CD4-positive, alpha-beta T cell treated with Interleukin-6 for 4 hours (primary cell): ENCODE data around the gene SSTR5.

Experiments
- DNase-seq: peaks from one replicate; pipeline ENCODE4 v3.0.0-alpha.2; 2020; ENCODE audit warnings: mixed read lengths

Gene SSTR5

DNA sequence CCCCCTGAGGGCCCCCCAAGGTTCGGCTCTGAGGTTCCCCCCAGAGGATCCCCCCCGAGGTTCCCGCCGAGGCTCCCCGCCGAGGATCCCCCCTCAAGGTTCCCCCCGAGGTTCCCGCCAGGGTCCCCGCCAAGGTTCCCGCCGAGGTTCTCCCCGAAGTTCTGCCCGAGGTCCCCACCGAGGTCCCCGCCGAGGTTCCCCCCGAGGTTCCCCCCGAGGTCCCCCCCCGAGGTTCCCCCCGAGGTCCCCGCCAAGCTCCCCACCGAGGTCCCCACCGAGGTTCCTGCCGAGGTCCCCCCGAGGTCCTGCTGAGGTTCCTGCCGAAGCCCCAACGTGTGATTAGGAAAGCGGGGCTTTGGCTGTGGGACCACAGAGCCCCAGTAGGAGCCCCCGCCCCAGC, 32.2 kb upstream of the SSTR5 start:
- no peak for DNase-seq

DNA sequence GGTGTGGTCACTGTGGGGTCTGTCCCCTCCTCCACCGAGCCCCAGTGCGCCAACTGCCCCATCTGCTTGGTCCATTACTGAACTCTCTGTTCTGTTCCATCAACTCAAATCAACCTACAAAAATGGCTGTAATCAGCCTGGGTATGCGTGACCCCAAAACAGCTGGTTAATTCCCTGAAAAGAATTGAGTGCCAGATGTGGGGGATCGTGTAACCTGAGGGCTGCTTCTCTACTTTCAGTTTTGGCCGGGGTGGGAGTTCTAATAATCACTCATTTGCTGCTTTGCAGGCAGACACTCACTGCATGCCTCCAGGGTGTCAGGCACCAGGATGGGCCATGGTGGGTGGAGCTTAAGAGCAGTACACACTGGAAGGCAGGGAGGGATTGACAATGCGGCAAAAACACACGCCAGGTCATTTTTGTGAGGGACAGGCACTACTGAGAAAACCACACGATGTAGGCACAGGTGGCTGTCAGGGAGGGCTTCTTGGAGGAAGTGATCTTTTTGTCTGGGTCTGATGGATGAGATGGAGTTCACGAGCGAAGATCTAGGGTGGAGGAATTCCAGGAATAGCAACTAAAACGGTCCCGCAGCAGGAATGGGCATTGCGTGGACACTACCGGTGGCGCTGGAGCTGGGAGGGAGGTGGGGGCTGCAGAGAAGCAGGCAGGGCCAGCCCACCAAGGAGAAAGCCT, 30.4 kb upstream of the SSTR5 start:
- DNase-seq: no peak

DNA sequence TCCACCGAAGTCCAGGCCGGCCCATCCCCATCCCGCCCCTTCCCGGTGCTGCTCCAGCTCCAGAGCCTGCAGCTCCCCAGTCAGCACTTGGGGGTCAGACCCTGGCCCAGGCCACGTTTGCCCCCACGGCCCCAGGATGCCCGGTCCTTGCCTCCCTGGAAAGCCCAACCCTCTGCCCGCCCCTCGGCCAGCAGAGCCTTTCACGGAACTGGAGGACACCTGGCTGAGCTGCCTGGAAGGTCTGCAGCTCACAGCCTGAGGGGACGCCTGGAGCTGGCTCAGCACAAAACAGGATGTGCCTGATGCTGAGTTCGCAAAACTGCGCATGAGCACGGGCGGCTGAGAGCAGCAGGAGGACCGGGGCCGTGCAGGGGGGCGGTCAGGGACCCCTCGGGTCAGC, 29.7 kb upstream of the SSTR5 start:
- no peak for DNase-seq

DNA sequence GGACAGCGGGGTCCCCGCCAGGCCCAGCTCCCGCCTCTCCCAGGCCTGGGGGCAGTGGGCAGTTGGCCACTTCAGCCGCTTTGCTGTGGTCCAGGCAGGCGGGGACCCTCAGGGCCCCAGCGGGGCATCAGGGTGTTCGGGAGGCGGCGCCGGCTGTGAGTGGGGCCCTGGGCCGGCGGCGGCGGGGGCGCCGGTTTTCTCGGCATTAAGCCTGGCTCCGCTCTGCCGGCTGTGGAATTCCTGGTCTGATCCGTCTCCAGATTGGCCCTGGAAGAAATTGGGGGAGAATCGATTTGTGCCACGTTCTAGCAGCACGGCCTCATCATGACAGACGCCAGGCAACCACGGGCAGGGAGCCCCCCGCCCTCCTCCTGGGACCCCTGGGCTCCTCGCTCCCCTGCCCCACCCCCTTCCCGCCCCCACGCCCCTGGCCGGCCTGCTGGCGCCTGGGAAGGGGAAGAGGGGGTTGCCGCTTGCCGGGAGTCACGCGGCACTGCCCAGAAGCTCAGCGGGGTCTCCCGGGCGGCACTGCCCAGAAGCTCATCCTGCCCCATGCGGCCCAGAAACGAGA, 28.6 kb upstream of the SSTR5 start:
- DNase-seq: no peak

DNA sequence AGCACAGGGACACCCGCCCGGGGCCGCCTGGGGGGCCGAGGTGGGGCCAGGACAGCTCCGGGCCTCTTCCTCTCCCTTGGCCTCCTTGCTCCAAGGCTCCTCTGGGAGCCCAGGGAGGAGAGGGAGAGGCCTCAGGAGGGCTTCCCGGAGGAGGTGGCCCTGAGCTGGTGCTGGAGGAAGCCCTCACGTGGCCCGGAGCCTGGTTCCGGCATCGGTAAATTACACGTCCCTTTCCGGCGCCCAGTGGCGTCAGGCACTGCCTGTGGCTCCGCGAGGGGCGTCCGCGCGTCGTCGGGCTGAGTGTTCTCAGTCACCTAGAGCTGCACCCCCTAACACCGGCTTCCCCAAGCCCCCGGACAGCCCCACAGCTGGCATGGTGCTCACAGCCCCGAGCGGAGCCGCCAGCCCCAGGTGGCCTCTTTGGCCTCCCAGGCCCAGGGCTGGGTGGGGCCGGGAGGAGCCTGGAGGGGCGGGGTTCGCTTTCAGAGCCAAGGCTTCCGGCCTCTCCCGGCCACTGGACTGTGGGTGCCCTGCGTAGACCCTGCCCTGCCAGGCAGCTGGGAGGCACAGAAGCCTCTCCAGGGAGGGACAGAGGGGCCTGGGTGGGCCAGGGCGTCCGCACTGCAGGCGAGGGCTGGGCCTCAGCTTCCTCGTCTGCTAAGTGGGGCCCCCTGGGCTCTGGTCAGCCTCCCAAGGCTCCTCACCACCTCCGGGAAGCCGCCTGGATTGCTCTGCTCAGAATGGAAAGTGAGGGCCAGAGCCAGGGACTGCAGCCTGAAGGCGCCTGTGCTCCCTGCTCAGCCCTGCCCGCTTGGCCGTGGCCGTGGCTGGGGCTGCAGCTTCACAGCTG, 27.9 kb upstream of the SSTR5 start:
- no peak for DNase-seq

DNA sequence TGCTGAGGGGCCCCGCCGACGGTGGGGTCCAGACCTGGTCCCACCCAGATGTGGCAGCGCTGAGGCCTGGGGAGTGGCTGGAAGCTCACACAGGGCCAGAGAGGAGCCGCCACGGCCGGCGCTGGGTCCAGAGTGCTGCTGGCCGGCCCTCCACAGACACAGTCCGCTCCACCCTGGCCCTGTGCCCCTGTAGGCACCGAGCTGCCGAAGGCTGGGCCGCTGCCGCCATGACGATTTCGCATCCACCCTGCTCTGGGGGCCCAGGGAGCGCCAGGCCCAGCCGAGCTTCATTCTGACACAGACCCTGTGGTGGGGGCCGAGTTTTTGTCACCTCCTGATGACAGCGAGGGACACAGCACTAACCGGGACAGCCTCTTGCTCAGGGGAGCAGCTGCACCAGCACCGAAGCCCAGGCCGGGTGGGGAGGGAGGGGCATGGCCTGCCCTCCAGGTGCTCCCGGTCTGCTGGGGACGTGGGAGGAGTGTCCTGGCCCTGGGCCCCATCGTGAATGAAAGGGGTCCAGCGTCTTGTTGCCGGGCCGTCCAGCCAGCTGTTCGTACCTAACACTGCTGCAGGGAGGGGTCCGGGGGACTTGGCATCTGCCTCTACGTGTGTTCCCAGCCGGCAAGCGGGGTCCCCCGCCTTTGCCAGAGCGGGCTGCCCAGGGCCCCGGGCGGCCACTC, 27.1 kb upstream of the SSTR5 start:
- DNase-seq: no peak

DNA sequence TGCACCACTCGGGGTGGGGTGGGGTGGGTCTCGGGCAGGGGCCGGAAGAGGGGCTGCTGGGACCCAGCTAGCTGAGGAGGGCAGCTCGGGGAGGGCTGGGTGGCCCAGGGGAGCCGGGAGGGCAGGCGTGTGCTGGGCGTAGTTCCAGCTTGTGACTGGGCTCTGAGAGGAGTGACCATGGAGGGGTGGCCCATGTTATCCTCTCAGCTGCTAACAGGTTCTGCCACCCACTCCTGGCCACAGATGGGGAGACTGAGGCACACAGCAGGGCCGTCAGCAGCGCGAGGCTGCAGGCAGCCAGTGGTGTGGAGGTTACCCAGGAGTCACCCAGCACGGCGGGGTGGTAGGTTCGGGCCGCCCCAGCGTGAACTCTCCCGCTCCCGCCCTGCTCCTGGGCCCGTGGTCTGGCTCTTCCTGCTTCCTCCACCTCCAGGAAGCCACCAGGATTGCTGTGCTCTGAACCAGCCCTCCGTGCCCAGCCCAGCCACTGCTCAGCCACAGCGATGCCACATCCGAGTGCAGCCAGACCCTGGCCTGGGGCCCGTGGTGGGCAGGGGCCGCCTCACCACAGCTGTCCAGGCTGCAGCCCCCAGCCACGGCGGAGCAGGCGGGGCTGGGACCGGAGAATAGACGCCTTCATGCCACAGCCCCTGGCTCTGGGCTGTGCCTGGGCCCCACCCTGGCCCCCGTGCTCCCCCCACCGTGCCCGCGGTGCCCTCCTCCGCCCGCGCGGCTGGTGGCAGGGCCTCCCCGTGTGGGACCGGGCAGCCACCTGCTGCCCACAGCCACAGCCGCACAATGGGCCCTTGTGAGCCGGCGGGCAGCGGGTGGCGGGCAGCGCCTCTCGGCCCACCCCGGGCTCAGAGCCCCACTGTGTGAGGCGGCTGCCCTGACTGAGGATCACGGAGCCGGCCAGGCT, 26.3 kb upstream of the SSTR5 start:
- DNase-seq: no peak

DNA sequence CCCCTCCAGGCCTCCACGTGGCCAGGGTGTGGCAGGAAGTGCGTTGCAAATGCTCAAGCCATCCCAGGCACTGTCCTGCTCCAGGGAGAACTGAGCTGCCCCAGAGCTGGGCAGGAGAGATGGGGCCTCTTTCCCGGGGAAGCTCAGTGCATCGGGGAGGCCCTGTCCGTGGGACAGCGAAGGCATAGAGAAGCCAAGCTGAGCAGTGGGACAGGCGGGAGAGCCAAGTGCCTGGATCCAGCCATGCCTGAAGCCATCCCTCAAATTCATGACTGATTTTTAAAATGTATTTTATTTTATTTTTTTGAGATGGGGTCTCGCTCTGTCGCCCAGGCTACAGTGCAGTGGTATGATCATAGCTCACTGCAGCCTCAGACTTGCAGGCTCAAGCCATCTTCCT, 25.4 kb upstream of the SSTR5 start:
- no peak for DNase-seq

DNA sequence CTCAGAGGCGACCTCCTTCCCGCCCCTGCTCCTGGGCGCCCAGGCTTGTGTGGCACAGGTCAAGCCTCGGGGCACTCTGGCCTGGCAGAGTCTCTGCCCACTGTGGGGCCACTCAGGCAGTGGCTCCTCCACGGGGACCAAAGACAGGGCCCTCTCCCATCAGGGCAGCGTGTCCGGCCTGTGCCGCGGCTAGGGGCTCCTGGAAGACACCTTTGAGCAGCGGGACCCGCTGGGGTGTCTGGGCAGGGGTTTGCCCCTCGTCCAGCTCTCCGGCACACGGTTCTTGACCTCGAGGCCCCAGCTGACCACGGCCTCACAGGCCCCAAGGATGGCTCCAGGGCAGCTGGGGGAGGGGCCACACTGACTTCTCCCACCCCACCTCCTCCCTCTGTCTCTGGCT, 24.7 kb upstream of the SSTR5 start:
- DNase-seq: no peak

DNA sequence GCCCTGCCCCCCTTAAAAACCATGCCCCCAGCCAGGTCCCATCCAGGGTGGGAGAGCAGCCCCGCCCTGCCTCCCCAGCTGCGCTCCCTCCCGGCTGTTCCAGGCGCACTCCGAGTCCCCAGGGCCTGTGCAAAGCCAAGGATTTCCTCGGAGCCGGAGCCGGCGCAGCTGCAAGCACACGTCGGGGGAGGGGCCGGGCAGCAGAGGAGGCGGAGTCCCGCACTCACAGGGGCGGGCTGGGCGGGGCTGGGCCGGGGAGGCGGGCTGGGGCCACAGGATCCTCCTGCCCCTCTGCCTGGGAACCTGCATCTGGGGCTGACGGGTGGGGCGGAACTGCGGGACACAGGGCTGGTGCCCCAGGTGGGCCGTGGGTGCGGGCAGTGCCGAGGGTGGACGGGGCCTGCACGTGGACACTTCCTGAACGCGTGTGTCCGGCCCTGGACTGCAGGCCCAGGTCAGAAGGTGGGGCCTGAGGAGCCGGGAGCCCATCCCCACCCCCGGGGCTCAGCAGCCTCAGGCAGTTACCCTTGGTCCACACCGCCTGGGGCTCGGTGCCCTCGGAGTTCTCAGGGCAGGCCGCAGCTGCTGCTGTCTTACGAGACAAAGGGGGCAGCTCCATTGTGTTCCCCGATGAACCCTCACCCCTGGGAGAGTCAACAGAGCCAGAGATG, 24.0 kb upstream of the SSTR5 start:
- peak; percentile 45 for DNase-seq

DNA sequence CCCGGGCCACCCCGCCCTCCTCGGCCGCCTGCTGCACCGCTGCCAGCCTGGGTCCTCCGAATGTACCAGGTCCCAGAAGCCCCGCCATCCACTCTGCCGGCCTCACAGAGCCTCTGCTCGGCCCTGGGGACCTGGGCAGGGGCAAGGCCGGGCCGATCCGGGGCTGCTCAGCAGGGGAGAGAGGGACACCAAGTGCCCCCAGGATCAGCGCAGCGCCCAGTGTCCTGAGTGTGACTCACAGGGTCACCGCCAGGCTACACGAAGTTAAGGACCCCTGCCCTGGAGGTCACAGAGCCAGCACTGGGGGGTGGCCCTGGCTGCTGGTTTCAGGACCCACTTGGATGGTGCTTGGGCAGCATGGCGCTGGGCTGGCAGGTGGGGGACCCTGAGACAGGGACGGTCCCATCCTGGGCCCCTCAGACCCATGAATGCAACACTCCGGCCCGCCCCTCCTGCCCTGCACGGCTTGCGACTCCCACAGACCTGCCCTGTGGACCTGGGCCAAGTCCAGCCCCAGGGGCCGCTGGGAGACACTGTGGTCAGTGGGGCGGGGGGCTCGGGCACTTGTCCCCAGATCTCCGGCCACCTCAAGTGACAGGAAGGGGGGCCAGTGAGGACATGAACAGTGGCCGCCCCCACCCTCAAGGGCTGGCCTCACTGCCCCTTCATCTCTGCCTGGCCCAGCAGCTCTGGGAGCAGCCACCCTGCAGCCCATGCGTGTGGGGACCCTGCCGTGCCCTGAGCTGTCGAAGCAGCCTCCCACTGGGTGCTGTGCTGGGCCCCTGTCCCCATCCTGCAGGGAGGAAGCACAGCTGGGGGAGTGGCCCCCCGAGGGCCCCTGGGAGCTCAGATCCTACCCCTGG, 23.2 kb upstream of the SSTR5 start:
- DNase-seq: no peak

DNA sequence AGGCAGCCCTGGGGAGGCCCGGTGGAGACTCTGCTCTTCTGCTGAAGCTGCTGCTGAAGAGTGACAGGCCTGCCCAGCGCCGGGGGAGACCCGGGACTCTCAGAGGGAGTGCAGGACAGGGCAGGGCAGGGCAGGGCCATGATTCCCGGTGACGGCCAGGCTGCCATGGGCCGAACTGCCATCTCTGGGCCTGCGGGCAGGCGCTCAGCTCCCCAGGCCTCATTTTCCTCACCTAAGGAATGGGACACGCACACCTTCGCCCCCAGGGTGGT, 22.6 kb upstream of the SSTR5 start:
- no peak for DNase-seq

DNA sequence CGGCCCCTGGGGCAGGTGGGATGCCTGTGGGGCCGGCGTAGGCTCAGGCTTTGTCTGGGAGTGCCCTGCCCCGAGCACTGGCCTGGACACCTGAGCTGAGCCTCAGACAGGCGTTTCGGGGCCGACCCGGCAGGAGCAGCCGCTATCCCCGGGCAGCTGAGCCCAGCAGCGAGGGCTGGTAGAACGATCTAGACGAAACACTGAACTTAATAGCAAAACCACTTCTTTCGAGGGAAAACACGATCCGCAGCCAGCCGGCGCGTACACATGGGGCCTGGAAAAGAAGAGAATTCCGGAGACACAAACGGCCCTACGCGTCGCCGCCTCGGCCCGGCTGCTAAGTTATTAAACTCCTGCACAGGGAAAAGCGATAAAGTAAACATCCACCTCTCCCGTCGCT, 22.0 kb upstream of the SSTR5 start:
- DNase-seq: no peak

DNA sequence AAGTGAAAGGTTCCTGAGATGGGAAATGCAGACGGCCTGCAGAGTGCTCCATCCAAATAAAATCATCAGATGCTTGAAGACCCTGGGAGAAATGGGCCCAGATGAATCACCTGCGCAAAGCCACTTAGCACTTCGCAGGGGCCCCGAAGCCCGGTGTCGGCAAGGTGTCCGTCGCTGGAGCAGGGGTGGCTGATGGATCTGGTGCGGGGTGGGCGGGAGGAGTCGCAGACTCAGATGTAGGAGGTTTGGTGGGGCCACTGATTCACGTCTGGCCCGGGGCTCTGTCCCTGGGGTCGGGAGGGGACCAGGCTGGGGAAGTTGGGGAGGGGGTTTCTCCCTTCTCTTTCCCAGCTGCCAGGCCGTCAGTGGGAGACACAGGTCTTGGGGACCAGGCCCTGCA, 21.6 kb upstream of the SSTR5 start:
- no peak for DNase-seq

DNA sequence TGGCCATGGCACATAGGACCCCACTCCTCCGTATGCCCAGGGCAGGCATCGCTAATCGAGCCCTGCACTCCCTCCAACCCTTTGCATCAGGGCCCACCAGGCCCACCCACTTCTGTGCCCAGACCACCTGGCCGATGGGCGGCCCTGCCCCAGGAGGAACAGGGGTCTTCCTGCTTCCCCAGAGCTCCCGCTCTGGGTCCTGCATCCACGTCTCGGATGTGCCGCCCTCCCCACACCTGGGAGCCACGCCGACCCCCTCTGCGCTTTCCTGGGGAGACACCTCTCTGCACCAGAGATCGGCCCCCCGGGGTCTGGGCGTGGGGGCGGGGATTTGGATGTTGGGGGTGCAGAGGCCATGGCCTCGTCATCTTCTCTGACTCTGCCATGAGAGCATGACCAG, 21.1 kb upstream of the SSTR5 start:
- DNase-seq: no peak

DNA sequence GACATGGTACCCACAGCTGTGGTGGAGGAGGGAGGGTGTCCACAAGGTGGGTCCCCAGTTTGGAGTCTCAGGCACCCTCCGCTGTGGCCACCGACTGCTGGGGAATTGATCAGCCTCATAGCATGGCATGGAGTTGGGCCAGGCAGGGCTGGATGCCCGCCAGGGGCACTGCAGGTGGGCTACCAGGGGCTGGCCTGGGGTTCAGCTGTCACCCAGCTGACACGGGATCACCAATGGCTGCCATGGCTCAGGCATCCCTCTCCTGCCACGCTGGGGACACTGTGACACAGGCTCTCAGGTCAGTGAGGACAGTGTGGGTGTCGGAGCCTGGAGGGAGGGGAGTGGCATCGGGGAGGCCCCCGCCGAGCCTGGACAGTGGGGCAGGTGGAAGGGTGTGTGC, 19.8 kb upstream of the SSTR5 start:
- no peak for DNase-seq

DNA sequence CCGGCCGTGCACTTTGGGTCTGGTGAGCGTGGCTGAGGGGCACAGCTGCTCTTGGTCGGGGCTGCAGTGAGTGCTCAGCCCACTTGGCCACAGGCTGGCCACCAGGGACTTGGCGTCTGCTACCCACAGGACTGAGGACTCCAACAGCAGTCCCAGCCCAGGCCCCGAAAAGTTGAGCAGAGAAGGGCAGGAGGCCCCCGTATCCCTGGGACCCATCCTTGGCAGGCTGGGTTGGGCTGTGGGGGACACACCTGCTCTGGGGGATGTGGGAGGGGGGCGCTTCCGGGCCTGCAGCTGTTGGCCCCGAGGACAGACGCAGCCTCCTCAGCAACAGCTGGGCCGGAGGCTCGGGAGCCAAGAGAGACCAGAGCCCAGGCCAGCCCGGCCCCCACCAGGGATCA, 19.4 kb upstream of the SSTR5 start:
- no peak for DNase-seq

DNA sequence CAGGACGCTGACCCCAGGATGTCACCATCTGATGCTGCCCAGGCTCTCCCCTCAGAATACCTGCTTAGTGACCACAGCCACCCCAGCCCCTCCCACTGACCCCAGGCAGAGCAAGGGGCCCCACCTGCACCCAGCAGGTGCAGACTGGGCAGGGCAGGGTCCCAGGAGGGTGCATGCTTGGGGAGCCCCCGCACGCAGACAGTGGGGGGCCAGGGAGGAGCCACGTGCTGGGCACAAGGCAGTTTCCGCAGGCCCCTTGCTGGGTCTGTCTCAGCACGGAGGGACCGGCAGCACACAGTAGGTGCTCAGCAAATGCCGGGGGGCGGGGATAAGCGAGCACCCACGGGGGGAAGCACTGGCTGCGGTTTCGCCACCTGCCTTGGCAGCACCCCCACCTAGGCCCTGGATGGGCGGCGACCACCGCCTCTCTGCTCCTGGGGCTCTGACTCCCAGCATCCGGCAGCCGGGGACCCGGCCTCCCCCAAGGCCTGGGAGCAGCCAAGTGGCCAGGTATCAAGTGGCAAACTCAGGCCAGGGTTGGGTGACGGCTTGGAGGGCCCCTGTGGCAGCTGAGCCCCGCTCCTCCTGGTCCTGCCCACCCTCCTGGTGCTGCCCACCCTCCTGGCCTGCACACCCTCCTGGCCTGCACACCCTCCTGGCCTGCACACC, 18.7 kb upstream of the SSTR5 start:
- DNase-seq: no peak

DNA sequence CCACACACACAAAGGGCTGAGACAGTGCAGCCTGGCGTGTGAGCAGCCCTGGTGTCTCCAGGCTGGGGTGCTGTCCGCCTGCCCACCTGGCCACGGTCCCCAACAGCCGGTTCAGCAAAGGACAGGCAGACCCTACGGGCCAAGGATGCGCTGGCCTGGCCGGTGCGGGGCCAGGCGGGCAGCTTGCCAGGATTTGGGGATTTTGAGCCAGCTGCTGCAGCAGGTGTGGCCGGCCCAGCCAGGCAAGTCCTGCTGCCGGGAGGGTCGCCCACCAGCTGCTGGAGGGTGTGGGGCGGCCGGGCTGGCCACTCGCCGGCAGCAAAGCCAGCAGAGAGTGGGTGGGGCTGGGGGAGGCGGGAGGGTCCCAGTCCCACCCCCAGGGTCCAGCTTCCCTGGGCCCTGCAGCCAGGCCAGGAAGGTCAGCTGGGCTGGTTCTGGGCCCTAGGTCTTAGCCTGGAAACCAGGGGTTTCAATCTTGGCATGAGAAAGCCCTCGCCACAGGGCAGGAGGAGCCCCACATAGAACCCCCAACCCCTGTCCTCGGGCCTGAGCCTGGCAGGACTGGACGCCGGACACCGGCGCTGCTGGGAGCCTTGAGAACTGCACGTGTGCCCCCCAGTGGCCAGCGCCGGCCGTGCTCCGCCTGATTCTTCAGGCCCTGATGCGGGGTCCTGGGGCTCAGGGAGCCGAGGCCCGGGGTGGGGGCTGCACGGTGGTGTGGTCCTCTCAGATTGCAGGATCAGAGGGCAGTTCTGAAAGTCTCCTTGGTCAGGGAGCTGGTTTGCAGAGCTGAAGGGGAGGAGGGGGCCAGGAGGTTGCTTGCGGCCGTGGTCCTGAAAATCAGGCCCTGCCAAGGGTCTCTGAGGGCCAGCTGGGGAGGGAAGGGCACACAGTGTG, 17.6 kb upstream of the SSTR5 start:
- peak; percentile 61 for DNase-seq

DNA sequence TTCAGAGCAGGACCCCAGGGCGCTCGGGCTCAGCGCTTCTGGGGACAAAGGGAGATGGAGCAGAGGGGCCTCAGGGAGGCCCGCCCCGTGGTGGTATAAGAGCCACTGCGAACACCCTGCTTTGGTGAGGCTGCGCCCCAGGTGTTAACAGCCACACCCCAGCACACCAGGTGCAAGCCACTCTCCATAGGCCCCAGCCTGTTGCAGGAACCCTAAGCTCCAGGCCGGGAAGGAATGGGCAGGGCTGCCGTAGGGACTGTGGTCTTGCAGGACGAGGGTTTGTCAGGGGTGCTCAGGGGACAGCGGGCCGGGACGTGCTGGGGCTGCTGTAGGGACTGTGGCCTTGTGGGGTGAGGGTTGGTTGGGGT, 17.0 kb upstream of the SSTR5 start:
- no peak for DNase-seq
